GM19043 (cell line): Measurements from ENCODE around the gene SUFU.

ENCODE experiments used
- ATAC-seq: cut with Tn5 transposase; IDR thresholded peaks from one replicate; pipeline ENCODE4 v1.9.1; 2021; ENCODE audit warnings: low read depth; ENCODE audit not compliant: unreplicated experiment

SUFU gene

DNA sequence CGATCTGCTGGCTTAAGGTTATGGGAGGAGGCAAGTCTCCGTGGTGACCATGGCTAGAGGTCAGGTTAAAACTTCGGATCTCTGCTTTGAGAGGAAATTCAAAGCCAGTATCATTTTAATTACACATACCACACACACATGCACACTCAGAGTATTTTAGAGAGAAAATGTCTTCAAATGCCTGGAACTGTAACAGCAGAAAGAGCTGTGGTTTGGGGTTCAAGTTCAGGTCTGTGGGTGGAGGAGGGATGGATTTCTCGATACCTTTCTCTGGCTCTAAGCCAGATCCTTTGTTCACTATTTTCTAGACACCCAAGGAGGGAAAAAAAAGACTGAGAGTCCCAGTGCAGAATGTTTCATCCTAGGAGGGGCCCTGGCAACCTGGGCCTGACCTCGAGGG lies 177.9 kb downstream of the SUFU start:
- no peak for ATAC-seq

DNA sequence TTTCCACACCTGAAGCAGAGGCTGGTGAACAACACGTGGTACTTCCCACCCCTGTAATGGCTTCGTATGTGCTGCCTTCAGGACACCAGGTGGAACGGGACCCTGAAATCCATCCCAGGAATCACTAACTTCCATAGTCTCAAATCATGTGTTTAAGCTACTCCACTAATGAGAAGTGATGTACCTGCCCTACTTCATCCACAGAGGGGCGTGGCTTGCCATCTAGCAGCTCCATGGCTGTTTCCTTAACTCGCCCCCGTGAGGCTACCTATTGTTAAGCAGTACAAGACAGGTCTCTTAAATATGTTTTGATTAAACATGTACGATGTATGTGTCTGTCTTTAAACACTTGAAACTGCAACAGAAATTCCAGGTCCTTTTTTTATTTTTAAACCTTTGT lies 178.6 kb downstream of the SUFU start:
- no peak for ATAC-seq

DNA sequence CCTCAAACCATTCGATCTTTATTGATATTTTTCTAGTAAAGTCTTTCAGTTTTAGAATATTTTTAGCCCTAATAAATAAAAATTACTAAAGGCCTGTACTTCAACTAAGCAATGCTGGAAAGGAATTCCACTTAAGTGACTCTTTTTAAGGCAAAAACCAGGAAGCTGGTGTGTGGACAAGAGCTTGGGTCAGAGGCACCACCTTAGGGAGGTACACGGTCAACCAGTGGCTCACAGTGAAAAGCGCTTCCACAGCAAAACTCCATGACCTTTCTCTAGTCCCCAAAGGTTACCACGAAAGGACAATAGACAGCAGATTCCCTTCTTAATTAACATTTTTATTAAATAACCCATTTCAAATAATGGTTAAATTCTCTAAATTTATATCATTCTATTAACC lies 179.2 kb downstream of the SUFU start:
- ATAC-seq, result no peak
